CD4-positive, alpha-beta T cell treated with Interleukin-15 for 1 hour (primary cell): ENCODE data around the gene GMDS.

Experiments
- DNase-seq: peaks from one replicate; pipeline ENCODE4 v3.0.0-alpha.2; 2020

The GMDS gene

GRCh38 chr6:1972962-1973361 is 272.4 kb downstream of the GMDS start:
- DNase-seq: no peak

GRCh38 chr6:1971612-1972011 is 273.8 kb downstream of the GMDS start:
- no peak for DNase-seq

GRCh38 chr6:1970151-1970561 is 275.2 kb downstream of the GMDS start:
- no peak for DNase-seq

GRCh38 chr6:1966713-1967112 is 278.7 kb downstream of the GMDS start:
- no peak for DNase-seq

- no peak for DNase-seq
Measured at GRCh38 chr6:1965596-1966224, 279.7 kb downstream of the GMDS start.

- no peak for DNase-seq
Measured at GRCh38 chr6:1963596-1963995, 281.8 kb downstream of the GMDS start.

- no peak for DNase-seq
Measured at GRCh38 chr6:1962201-1962600, 283.2 kb downstream of the GMDS start.

- DNase-seq: no peak
Measured at GRCh38 chr6:1960486-1961142, 284.8 kb downstream of the GMDS start.

GRCh38 chr6:1958257-1958656 is 287.1 kb downstream of the GMDS start:
- no peak for DNase-seq

GRCh38 chr6:1957746-1958145 is 287.7 kb downstream of the GMDS start:
- DNase-seq: no peak

GRCh38 chr6:1952740-1953360 is 292.6 kb downstream of the GMDS start:
- no peak for DNase-seq

GRCh38 chr6:1950631-1951030 is 294.8 kb downstream of the GMDS start:
- no peak for DNase-seq

GRCh38 chr6:1949538-1949937 is 295.9 kb downstream of the GMDS start:
- DNase-seq: no peak

GRCh38 chr6:1947922-1948321 is 297.5 kb downstream of the GMDS start:
- DNase-seq: no peak

- no peak for DNase-seq
Measured at GRCh38 chr6:1946583-1946982, 298.8 kb downstream of the GMDS start.

GRCh38 chr6:1945235-1945832 is 300.1 kb downstream of the GMDS start:
- no peak for DNase-seq

GRCh38 chr6:1942834-1943233 is 302.6 kb downstream of the GMDS start:
- no peak for DNase-seq

GRCh38 chr6:1941534-1941933 is 303.9 kb downstream of the GMDS start:
- DNase-seq: no peak

- DNase-seq: no peak
Measured at GRCh38 chr6:1940381-1940780, 305.0 kb downstream of the GMDS start.

GRCh38 chr6:1933292-1933691 is 312.1 kb downstream of the GMDS start:
- no peak for DNase-seq

- DNase-seq: no peak
Measured at GRCh38 chr6:1931817-1932216, 313.6 kb downstream of the GMDS start.

- no peak for DNase-seq
Measured at GRCh38 chr6:1930356-1930755, 315.0 kb downstream of the GMDS start.

GRCh38 chr6:1929931-1930330 is 315.5 kb downstream of the GMDS start:
- no peak for DNase-seq
